Measurements from ENCODE around the gene RFX1. TPM values are rescaled to one million over a fixed set of nuclear protein-coding genes. Genes with fewer than 3 reads are reported as not detected.
"Not testable (repeated sequence)": the region's sequence is repeated elsewhere in the genome, so short reads cannot be mapped to it uniquely, and the experiment has no call there.

The RFX1 gene
- total and polyA plus RNA-seq, 3 experiments from 2014 or later: 3.1 to 13.6 (median 13.0) TPM

DNA sequence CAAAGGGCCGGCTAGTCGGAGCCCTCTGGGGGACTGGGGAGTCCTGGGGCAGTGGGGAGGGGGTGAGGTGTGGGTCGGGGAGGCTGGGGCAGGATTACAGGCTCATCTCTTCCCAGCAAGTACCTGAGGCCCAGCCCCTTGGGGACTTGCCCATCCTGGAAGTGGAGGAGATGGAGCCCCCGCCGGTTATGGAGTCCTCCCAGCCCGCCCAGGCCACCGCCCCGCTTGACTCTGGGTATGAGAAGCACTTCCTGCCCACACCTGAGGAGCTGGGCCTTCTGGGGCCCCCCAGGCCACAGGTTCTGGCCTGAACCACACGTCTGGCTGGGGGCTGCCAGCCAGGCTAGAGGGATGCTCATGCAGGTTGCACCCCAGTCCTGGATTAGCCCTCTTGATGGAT, 45.9 kb upstream of the RFX1 start:
- ChIA-PET CTCF (interaction anchor here (2.9 to 4.5 kb wide), 2 partner anchors 7 to 18 kb away, joined by 11 to 35 read pairs; no protein-coding TSS in a partner anchor), POLR2A (no interaction called here)
- no peak overlapping the region for H3K4me3 Mint-ChIP-seq
- Histone ChIP-seq H3K4me1 (ENCODE audit: insufficient read depth, low read length) (no peaks in the 10 kb centered on the region), H3K9me3 (ENCODE audit: low read length) (no peaks in the 10 kb centered on the region), H3K4me3 (ENCODE audit: low read length) (no peak overlapping the region), H3K27me3 (ENCODE audit: insufficient read depth, low read length, poor library complexity, severe bottlenecking) (no peaks in the 10 kb centered on the region), H3K27ac (ENCODE audit: low read depth, low read length) (no peak overlapping the region), H3K36me3 (ENCODE audit: insufficient read depth, low read length) (peaks cover 30% of the 10 kb centered on the region)
- peaks cover 8 to 48% (median 14%) of the 10 kb centered on the region in 3 donors for H3K36me3 Mint-ChIP-seq
- no peak for DNase-seq
- no peaks in the 10 kb centered on the region for H3K9me3 Mint-ChIP-seq
- H3K4me1 Mint-ChIP-seq: peaks cover 0 to 7% (median 3%) of the 10 kb centered on the region in 3 donors
- no peaks in the 10 kb centered on the region for H3K27me3 Mint-ChIP-seq
- H3K27ac Mint-ChIP-seq: peak overlapping the region in 2 of 8 donors; percentile 74 to 88

DNA sequence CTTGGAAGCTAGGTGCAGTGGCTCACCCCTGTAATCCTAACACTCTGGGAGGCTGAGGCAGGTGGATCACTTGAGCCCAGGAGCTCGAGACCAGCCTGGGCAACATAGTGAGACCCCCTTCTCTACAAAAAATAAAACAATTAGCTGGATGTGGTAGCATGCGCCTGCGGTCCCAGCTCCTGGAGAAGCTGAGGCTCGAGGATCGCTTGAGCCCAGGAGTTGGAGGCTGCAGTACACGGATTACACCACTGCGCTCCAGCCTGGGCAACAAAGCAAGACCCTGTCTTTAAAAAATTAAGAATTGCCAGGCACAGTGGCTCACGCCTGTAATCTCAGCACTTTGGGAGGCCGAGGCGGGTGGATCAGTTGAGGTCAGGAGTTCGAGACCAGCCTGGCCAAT, 44.8 kb upstream of the RFX1 start:
- H3K36me3 ChIP-seq (ENCODE audit: insufficient read depth, low read length): peaks cover 30% of the 10 kb centered on the region
- Mint-ChIP-seq H3K27ac (peak overlapping the region in 1 of 8 donors; percentile 29), H3K36me3 (peaks cover 8 to 57% (median 14%) of the 10 kb centered on the region in 3 donors)
- H3K27me3 Mint-ChIP-seq; H3K4me1 ChIP-seq (ENCODE audit: insufficient read depth, low read length); DNase-seq; POLR2A ChIA-PET; H3K4me3 Mint-ChIP-seq; H3K27me3 ChIP-seq (ENCODE audit: insufficient read depth, low read length, poor library complexity, severe bottlenecking); H3K27ac ChIP-seq (ENCODE audit: low read depth, low read length); H3K9me3 ChIP-seq (ENCODE audit: low read length); H3K4me3 ChIP-seq (ENCODE audit: low read length); H3K4me1 Mint-ChIP-seq; H3K9me3 Mint-ChIP-seq: not testable (repeated sequence)
- CTCF ChIA-PET: interaction anchor here (1.2 to 4.5 kb wide), 3 partner anchors 8 to 19 kb away, joined by 4 to 35 read pairs (median 11); no protein-coding TSS in a partner anchor

DNA sequence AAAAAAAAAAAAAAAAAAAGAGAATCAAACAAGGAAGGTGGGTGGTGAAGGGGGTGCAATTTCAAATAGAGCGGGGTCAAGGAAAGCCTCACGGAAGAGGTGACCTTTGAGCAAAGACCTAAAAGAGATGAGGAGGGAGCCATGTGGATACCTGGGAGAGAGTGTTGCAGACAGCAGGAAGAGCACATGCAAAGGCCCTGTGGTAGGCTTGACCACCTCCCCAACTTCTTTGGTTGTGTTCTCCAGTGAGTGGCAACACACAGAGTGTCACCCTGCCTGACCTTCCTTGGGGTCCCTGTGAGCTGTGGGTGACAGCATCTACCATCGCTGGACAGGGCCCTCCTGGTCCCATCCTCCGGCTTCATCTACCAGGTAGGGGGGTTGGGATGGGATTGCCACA, 44.4 kb upstream of the RFX1 start:
- H3K27me3 ChIP-seq (ENCODE audit: insufficient read depth, low read length, poor library complexity, severe bottlenecking): no peaks in the 10 kb centered on the region
- Mint-ChIP-seq H3K9me3 (no peaks in the 10 kb centered on the region), H3K27ac (peak overlapping the region in 1 of 8 donors; percentile 74), H3K4me3 (no peak overlapping the region), H3K27me3 (no peaks in the 10 kb centered on the region), H3K4me1 (peaks cover 0 to 9% (median 3%) of the 10 kb centered on the region in 3 donors), H3K36me3 (peaks cover 8 to 61% (median 14%) of the 10 kb centered on the region in 3 donors)
- peaks cover 30% of the 10 kb centered on the region for H3K36me3 ChIP-seq (ENCODE audit: insufficient read depth, low read length)
- H3K4me3 ChIP-seq (ENCODE audit: low read length): no peak overlapping the region
- H3K4me1 ChIP-seq (ENCODE audit: insufficient read depth, low read length): no peaks in the 10 kb centered on the region
- ChIA-PET POLR2A (no interaction called here), CTCF (interaction anchor here (0.7 to 4.5 kb wide), 4 partner anchors 8 to 182 kb away, joined by 3 to 35 read pairs (median 8); no protein-coding TSS in a partner anchor)
- H3K9me3 ChIP-seq (ENCODE audit: low read length): no peaks in the 10 kb centered on the region
- H3K27ac ChIP-seq (ENCODE audit: low read depth, low read length): no peak overlapping the region
- no peak for DNase-seq

DNA sequence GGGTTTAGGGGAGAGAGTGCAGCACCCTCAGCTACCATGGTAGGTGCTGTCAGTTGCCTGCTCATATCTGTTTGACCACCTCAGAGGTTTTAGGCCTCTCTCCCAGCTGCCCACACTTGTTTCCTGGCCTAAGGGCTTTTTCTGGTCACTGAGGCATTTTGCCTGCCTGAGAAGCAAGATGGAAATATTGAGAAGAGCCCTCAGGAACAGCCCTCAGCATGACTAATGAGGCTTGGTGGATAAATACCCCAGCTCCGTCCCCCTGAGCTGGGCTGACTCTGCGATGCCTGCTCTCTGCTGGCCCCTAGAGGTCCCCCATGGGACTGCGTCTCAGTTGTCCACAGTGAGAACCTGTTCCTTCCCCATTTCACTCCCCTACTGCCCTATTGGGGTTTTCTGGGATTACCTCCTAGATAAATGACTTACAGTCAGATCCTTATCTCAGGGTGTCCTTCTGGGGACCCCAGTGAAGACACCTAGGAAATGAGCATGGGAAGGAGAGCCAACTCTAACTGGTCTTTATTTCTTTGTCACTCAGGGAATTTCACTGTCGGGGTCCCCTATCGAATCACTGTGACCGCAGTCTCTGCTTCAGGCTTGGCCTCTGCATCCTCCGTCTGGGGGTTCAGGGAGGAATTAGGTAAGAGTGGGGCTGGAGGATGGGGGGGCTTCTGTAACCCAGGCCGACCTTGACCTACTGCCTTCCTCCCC, 42.5 kb upstream of the RFX1 start:
- Histone ChIP-seq H3K27me3 (ENCODE audit: insufficient read depth, low read length, poor library complexity, severe bottlenecking) (no peaks in the 10 kb centered on the region), H3K4me1 (ENCODE audit: insufficient read depth, low read length) (no peaks in the 10 kb centered on the region), H3K36me3 (ENCODE audit: insufficient read depth, low read length) (peaks cover 30% of the 10 kb centered on the region), H3K9me3 (ENCODE audit: low read length) (no peaks in the 10 kb centered on the region), H3K27ac (ENCODE audit: low read depth, low read length) (no peak overlapping the region), H3K4me3 (ENCODE audit: low read length) (no peak overlapping the region)
- peak; percentile 51 to 82 (median 66) for DNase-seq
- ChIA-PET CTCF (interaction anchor here (0.6 to 4.5 kb wide), 29 partner anchors 9 to 169 kb away, joined by 3 to 35 read pairs (median 4); partner anchors contain the start of genes IL27RA, MISP3 and RFX1), POLR2A (interaction anchor here (0.7 to 1.2 kb wide), 2 partner anchors 17 to 333 kb away, joined by 5 to 8 read pairs; partner anchors contain the start of gene IL27RA)
- peak overlapping the region; percentile 13 to 87 (median 76) for H3K27ac Mint-ChIP-seq
- no peaks in the 10 kb centered on the region for H3K9me3 Mint-ChIP-seq
- H3K36me3 Mint-ChIP-seq: peaks cover 8 to 64% (median 14%) of the 10 kb centered on the region in 3 donors
- H3K4me3 Mint-ChIP-seq: no peak overlapping the region
- H3K27me3 Mint-ChIP-seq: no peaks in the 10 kb centered on the region
- H3K4me1 Mint-ChIP-seq: peaks cover 0 to 9% (median 1%) of the 10 kb centered on the region in 3 donors

DNA sequence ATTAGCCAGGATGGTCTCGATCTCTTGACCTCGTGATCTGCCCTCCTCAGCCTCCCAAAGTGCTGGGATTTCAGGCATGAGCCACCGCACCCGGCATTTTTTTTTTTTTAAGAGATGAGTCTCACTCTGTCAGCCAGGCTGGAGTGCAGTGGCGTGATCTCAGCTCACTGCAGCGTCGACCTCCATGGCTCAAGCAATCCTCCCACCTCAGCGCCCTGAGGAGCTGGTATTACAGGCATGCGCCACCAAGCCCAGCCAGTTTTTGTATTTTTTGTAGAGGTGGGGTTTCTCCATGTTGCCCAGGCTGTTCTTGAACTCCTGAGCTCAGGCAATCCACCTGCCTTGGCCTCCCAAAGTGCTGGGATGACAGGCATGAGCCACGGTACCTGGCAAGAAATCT, 41.7 kb upstream of the RFX1 start:
- DNase-seq; H3K27me3 Mint-ChIP-seq; H3K27ac Mint-ChIP-seq; H3K27me3 ChIP-seq (ENCODE audit: insufficient read depth, low read length, poor library complexity, severe bottlenecking); H3K27ac ChIP-seq (ENCODE audit: low read depth, low read length); H3K4me3 Mint-ChIP-seq; H3K4me3 ChIP-seq (ENCODE audit: low read length); H3K9me3 Mint-ChIP-seq; H3K9me3 ChIP-seq (ENCODE audit: low read length); H3K4me1 ChIP-seq (ENCODE audit: insufficient read depth, low read length): not testable (repeated sequence)
- H3K36me3 Mint-ChIP-seq: peaks cover 10 to 66% (median 18%) of the 10 kb centered on the region in 3 donors
- ChIA-PET CTCF (interaction anchor here (0.6 to 4.5 kb wide), 28 partner anchors 9 to 168 kb away, joined by 3 to 35 read pairs (median 4); partner anchors contain the start of genes IL27RA, MISP3 and RFX1), POLR2A (interaction anchor here (0.7 to 1.2 kb wide), 4 partner anchors 8 to 509 kb away, joined by 4 to 5 read pairs (median 4); partner anchors contain the start of gene IL27RA)
- peaks cover 30% of the 10 kb centered on the region for H3K36me3 ChIP-seq (ENCODE audit: insufficient read depth, low read length)
- H3K4me1 Mint-ChIP-seq: peaks cover 4 to 12% (median 4%) of the 10 kb centered on the region in 3 donors

DNA sequence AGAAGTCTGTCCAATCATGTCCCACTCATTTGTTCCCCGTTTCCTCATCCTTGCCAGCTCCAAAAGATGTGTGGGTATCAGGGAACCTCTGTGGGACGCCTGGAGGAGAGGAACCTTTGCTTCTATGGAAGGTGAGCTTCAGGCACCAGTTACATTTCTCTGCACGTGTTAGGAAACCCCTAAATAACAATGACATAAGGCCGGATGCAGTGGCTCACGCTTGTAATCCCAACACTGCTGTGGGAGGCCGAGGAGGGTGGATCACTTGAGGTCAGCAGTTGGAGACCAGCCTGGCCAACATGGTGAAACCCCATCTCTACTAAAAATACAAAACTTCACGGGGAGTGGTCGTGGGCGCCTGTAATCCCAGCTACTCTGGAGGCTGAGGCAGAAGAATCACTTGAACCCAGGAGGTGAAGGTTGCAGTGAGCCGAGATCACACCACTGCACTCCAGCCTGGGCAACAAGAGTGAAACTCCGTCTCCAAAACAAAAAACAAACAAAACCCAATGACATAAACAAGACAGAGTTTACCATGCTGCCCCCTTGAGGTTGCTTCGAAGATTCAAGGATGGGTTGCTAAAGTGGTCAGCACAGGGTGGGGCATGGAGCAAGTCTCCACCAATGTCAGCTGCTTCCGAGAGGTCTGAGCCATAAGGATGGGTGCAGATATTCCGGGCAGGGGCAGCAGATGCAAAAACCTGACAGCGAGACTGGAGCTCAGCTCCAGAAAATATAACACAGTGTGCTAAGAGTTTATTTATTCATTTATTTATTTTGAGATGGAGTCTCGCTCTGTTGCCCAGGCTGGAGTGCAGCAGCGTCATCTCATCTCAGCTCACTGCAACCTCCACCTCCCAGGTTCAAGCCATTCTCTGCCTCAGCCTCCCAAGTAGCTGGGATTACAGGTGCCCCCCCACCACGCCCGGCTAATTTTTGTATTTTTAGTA, 36.8 kb upstream of the RFX1 start:
- Mint-ChIP-seq H3K27ac (peak overlapping the region; percentile 88 to 96 (median 94)), H3K4me1 (peaks cover 13 to 18% (median 17%) of the 10 kb centered on the region in 3 donors), H3K4me3 (peak overlapping the region in 3 of 7 donors; percentile 8 to 61 (median 17)), H3K36me3 (peaks cover 3 to 68% (median 7%) of the 10 kb centered on the region in 3 donors)
- H3K4me3 ChIP-seq (ENCODE audit: low read length); H3K9me3 ChIP-seq (ENCODE audit: low read length); H3K4me1 ChIP-seq (ENCODE audit: insufficient read depth, low read length); H3K9me3 Mint-ChIP-seq; H3K27me3 ChIP-seq (ENCODE audit: insufficient read depth, low read length, poor library complexity, severe bottlenecking); H3K27me3 Mint-ChIP-seq: not testable (repeated sequence)
- peak overlapping the region; percentile 60 for H3K27ac ChIP-seq (ENCODE audit: low read depth, low read length)
- peaks cover 31% of the 10 kb centered on the region for H3K36me3 ChIP-seq (ENCODE audit: insufficient read depth, low read length)
- ChIA-PET POLR2A (interaction anchor here (2.0 kb wide), 1 partner anchor 11 kb away, joined by 6 read pairs; the partner anchor contains the start of gene IL27RA), CTCF (interaction anchor here (0.6 to 2.7 kb wide), 12 partner anchors 8 to 306 kb away, joined by 3 to 22 read pairs (median 4); no protein-coding TSS in a partner anchor)
- peak; percentile 19 to 63 (median 35) for DNase-seq

DNA sequence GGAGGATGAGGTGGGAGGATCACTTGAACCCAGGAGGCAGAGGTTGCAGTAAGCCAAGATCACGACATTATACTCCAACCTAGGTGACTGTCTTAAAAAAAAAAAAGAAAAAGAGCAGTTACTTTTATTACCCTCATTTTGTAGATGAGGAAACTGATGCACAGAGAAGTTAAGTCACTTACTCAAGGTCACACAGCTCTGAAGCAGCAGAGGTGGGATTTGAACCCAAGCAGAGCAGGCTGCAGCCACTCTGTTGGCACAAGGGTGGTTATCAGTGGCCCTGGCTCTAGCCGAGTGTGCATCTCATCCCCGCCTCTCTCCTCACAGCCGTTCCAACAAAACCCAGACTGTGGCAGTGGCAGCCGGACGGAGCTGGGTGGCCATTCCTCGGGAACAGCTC, 33.1 kb upstream of the RFX1 start:
- POLR2A ChIA-PET: no interaction called here
- no peak overlapping the region for H3K27ac ChIP-seq (ENCODE audit: low read depth, low read length)
- Mint-ChIP-seq H3K27me3 (no peaks in the 10 kb centered on the region), H3K27ac (peak overlapping the region in 2 of 8 donors; percentile 23 to 74), H3K9me3 (no peaks in the 10 kb centered on the region), H3K36me3 (peaks cover 6 to 63% (median 7%) of the 10 kb centered on the region in 3 donors), H3K4me3 (no peak overlapping the region), H3K4me1 (peaks cover 19 to 32% (median 29%) of the 10 kb centered on the region in 3 donors)
- CTCF ChIA-PET: interaction anchor here (1.3 kb wide), 1 partner anchor 9 kb away, joined by 4 read pairs; no protein-coding TSS in a partner anchor
- no peaks in the 10 kb centered on the region for H3K9me3 ChIP-seq (ENCODE audit: low read length)
- H3K36me3 ChIP-seq (ENCODE audit: insufficient read depth, low read length): peaks cover 31% of the 10 kb centered on the region
- no peaks in the 10 kb centered on the region for H3K27me3 ChIP-seq (ENCODE audit: insufficient read depth, low read length, poor library complexity, severe bottlenecking)
- H3K4me3 ChIP-seq (ENCODE audit: low read length): no peak overlapping the region
- H3K4me1 ChIP-seq (ENCODE audit: insufficient read depth, low read length): peaks cover 7% of the 10 kb centered on the region
- no peak for DNase-seq

Data from CD8-positive, alpha-beta memory T cell (primary cell).